Right cardiac atrium (tissue), 5 donors: ENCODE data around the gene ZNF710. TPM values are rescaled to one million over a fixed set of nuclear protein-coding genes. Genes with fewer than 3 reads are reported as not detected.
A peak's percentile ranks its signal among the peaks of the same experiment; 100 is the strongest.
"Not testable (repeated sequence)": the region's sequence is repeated elsewhere in the genome, so short reads cannot be mapped to it uniquely, and the experiment has no call there.

Source experiments
- ATAC-seq, 2 donors: fragments of 200-7000 bp; cut with Tn5 transposase; one replicate each; pipeline versions ENCODE4 v1.8.0 to v1.9.1; 2020; ENCODE audit warnings: moderate library complexity in 2 of 2, mild to moderate bottlenecking in 1 of 2
- DNase-seq, 3 donors: peaks; one replicate each; pipeline ENCODE4 v3.0.0-alpha.2; 2020
- H3K27ac ChIP-seq: one replicate; pipeline ENCODE4 v1.5.1; 2013; ENCODE audit warnings: mild to moderate bottlenecking, low read length, control low read depth, moderate library complexity
- H3K27me3 ChIP-seq: one replicate; pipeline ENCODE4 v1.6.1; 2013; ENCODE audit not compliant: control insufficient read depth, insufficient read depth
- H3K4me1 ChIP-seq: one replicate; pipeline ENCODE4 v1.6.1; 2013; ENCODE audit warnings: low read length; ENCODE audit not compliant: control insufficient read depth, insufficient read depth
- H3K4me3 ChIP-seq: one replicate; pipeline ENCODE4 v1.5.1; 2013; ENCODE audit warnings: low read length, control low read depth
- H3K9me3 ChIP-seq: one replicate; pipeline ENCODE4 v1.6.1; 2013; ENCODE audit warnings: low read length; ENCODE audit not compliant: control insufficient read depth
- WGBS: extraction: QIAGEN DNeasy Blood & Tissue Kit; methylation state at CpG from one replicate; pipeline ENCODE4 v1.1.7; 2013; 5-methylcytosine and 5-hydroxymethylcytosine counted together
- intact Hi-C, 4 donors: fragments of 100-400 bp; cut with DNase I; formaldehyde crosslinking; loops; one replicate each; pipeline versions ENCODE4 v1.11.0 to v1.14.0; 2022 to 2023
- polyA plus RNA-seq: library from polyadenylated mRNA; stranded (reverse); fragments of 200-250 nt; gene quantifications from one replicate; pipeline ENCODE4 v1.2.3, GENCODE V29; 2013
- total RNA-seq, 4 donors: library from RNA; stranded (reverse); fragmentation: NEBNext Ultra II Directional; extraction: Animal tissue kit (Norgen Biotek cat#: 25700); gene quantifications; one replicate each; pipeline ENCODE4 v1.2.1, GENCODE V29; 2021
- donor health status: healthy with polysubstance abuse.
- donor health status: DM: no; HTN: yes; CAD: no.
- donor health status: DM: no; HTN: no; CAD: no.
- donor health status: DM: no; HTN: yes; CAD: no; lungs with severe emphysema.
- donor health status: DM: yes; HTN: yes; CAD: no.

The ZNF710 gene
- total and polyA plus RNA-seq, 5 donors, result 3.4 to 10.2 (median 7.8) TPM

DNA sequence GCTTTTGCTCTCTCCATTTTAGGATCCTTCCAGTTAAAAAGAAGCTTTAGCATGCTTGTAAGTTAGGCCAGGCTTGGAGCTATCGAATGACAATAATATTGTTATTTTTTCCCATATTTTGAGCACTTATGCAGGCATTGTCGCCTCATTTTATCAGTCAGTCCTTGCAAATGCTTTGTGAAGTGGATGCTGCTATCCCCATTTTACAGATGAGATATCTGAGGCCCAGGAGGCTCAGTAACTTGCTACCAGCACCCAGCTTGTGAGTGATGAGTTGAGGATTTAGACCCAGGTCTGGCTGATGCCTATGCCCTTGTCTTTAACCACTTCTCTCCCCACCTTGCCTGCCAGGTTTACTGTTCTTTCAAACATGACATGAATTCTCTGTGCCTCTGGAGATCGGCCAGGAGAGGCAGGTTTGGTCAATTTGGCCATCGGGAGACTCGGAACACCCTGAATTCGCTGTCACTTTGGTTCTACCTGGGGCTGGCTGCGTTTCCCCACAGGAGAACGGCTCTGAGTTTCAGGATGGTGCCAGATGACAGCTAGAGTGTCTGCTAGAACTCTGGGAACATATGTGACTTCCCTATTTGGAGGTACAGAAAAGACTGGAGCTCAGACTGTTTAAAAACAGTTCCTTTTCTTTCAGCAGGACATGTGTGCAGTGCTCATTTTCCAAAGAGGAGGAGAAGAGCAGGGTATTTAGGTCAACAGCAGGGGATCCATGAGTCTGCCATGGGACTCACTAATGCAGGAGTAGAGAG is 25.5 kb upstream of the ZNF710 start:
- intact Hi-C loops, result no loop called here
- H3K27ac ChIP-seq, result no peak overlapping the region
- H3K27me3 ChIP-seq, result no peaks in the 10 kb centered on the region
- H3K4me1 ChIP-seq, result no peaks in the 10 kb centered on the region
- ATAC-seq, result peak in 1 of 2 donors; percentile 28
- no peaks in the 10 kb centered on the region for H3K9me3 ChIP-seq
- WGBS, result 83% methylated on average over 8 of the region's 8 CpGs
- H3K4me3 ChIP-seq, result no peak overlapping the region
- no peak for DNase-seq

DNA sequence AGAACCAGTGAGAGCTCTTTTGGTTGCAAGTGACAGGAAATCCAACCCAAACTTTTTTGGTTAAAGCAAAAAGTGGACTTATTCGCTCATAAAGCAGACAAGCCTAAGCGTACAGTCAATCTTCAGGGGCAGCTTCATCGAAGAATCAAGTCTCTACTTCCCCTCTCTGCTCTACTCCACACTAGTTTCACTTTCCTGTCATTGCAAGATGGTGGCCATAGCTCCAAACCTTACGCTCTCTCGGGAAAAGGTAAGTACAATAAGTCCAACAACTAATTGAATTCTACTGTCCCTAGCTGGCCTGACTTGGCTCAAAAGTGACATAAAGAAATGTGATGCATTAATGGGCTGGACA is 24.9 kb upstream of the ZNF710 start:
- H3K27ac ChIP-seq, result no peak overlapping the region

DNA sequence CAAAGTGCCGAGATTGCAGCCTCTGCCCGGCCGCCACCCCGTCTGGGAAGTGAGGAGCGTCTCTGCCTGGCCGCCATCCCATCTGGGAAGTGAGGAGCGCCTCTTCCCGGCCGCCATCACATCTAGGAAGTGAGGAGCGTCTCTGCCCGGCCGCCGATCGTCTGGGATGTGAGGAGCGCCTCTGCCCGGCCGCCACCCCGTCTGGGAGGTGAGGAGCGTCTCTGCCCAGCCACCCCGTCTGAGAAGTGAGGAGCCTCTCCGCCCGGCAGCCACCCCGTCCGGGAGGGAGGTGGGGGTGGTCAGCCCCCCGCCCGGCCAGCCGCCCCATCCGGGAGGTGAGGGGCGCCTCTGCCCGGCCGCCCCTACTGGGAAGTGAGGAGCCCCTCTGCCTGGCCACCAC is 23.3 kb upstream of the ZNF710 start:
- WGBS, result 96% methylated on average over 28 of the region's 31 CpGs
- H3K4me1 ChIP-seq, H3K27ac ChIP-seq, ATAC-seq, DNase-seq, H3K4me3 ChIP-seq, intact Hi-C loops, H3K27me3 ChIP-seq, H3K9me3 ChIP-seq: not testable (repeated sequence)

More for the DNA sequence above, 24.9 kb upstream of the ZNF710 start:
- no peaks in the 10 kb centered on the region for H3K9me3 ChIP-seq
- no peak for DNase-seq
- ATAC-seq, result no peak
- no peaks in the 10 kb centered on the region for H3K27me3 ChIP-seq
- H3K4me1 ChIP-seq, result no peaks in the 10 kb centered on the region
- WGBS, result 85% methylated on average over 5 of the region's 5 CpGs
- no peak overlapping the region for H3K4me3 ChIP-seq
- intact Hi-C loops, result no loop called here

DNA sequence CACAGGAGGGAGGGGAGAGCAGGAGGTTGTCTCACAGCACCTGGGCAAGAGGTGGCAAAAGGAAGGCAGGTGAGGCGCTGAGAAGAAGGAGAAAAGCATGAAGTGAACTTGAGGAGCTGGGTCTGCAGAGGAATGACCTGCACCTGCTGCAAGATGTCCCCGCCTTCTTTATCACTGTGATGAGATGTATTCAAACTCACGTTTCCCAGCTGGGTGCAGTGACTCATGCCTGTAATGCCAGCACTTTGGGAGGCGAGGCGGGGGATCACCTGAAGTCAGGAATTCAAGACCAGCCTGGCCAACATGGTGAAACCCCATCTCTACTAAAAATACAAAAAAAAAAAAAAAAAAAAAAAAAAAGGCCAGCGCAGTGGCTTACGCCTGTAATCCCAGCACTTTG is 22.2 kb upstream of the ZNF710 start:
- H3K9me3 ChIP-seq, result no peaks in the 10 kb centered on the region
- no peaks in the 10 kb centered on the region for H3K4me1 ChIP-seq
- intact Hi-C loops, result no loop called here
- ATAC-seq, result no peak
- no peak for DNase-seq
- 91% methylated on average over 7 of the region's 7 CpGs for WGBS
- no peak overlapping the region for H3K4me3 ChIP-seq
- no peak overlapping the region for H3K27ac ChIP-seq
- no peaks in the 10 kb centered on the region for H3K27me3 ChIP-seq

DNA sequence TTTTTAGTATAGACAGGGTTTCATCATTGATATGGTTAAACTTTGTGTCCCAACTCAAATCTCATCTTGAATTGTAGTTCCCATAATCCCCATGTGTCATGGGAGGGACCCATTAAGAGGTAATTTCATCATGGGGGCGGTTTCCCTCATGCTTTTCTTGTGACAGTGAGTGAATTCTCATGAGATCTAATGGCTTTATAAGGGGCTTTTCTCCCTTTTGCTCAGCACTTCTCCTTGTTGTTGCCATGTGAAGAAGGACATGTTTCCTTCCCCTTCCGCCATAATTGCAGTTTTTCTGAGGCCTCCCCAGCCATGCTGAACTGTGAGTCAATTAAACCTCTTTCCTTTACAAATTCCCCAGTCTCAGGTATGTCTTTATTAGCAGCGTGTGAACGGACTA is 20.2 kb upstream of the ZNF710 start:
- no peak for DNase-seq
- 86% methylated on average over 4 of the region's 4 CpGs for WGBS
- no peaks in the 10 kb centered on the region for H3K4me1 ChIP-seq
- H3K27ac ChIP-seq, result no peak overlapping the region
- H3K27me3 ChIP-seq, result no peaks in the 10 kb centered on the region
- intact Hi-C loops, result loop anchor here in 1 of 4 donors (5.0 kb wide), 1 partner anchor 49 kb away; no protein-coding TSS in a partner anchor
- H3K9me3 ChIP-seq, result peaks cover 4% of the 10 kb centered on the region
- no peak overlapping the region for H3K4me3 ChIP-seq
- no peak for ATAC-seq

DNA sequence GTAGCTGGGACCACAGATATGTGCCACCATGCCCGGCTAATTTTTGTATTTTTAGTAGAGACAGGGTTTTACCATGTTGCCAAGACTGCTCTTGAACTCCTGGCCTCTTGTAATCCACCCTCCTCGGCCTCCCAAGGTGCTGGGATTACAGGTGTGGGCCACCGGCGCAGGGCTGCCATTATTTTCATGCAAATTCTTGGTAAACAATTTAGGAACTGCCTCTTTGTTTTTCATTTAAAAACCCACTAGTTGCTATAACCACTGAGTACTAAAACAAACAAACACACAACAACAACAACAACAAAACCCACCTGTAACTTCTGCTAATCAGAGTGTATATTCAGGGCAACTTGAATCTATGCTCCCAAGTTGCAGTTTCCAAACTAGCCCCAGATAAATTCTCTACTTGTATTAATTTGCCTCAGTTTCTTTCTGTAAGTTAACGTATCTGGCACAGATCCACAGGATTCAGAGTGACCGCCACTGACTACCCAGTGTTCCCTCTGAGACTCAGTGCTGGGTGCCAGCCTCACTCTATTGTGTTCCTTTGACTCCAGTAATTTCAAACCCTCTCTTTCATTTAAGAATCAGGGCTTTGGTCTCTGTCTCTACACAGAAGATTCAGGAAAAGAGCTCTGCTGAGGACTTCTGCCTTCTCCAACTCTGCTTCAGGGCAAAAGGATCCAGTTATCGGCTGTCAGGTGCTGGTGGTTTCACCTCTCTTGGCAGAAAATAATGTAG is 18.6 kb upstream of the ZNF710 start:
- Histone ChIP-seq H3K9me3 (peaks cover 4% of the 10 kb centered on the region), H3K4me1 (no peaks in the 10 kb centered on the region), H3K27ac (no peak overlapping the region), H3K27me3 (no peaks in the 10 kb centered on the region), H3K4me3 (no peak overlapping the region)
- 52% methylated on average over 7 of the region's 7 CpGs for WGBS
- no peak for ATAC-seq
- intact Hi-C loops, result loop anchor here in 1 of 4 donors (5.0 kb wide), 1 partner anchor 50 kb away; no protein-coding TSS in a partner anchor
- no peak for DNase-seq

DNA sequence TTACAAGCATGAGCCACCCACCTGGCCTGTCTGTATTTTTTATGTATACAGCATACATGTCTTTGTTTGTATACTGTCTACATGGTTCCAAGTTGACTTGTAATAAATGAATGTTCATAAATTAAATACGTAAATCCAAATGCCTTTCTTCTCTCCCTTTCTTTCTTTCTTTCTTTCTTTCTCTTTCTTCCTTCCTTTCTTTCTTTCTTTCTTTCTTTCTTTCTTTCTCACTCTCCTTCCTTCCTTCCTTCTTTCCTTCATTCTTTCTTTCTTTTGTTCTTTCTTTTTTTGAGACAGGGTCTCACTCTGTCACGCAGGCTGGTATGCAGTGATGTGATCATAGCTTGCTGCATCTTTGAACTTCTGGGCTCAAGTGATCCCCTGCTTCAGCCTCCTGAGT is 17.1 kb upstream of the ZNF710 start:
- no peaks in the 10 kb centered on the region for H3K27me3 ChIP-seq
- WGBS, result 93% methylated on average over 2 of the region's 2 CpGs
- intact Hi-C loops, result loop anchor here in 1 of 4 donors (5.0 kb wide), 1 partner anchor 52 kb away; no protein-coding TSS in a partner anchor
- ATAC-seq, result no peak
- no peaks in the 10 kb centered on the region for H3K4me1 ChIP-seq
- no peak overlapping the region for H3K4me3 ChIP-seq
- peaks cover 4% of the 10 kb centered on the region for H3K9me3 ChIP-seq
- DNase-seq, result no peak
- H3K27ac ChIP-seq, result no peak overlapping the region

DNA sequence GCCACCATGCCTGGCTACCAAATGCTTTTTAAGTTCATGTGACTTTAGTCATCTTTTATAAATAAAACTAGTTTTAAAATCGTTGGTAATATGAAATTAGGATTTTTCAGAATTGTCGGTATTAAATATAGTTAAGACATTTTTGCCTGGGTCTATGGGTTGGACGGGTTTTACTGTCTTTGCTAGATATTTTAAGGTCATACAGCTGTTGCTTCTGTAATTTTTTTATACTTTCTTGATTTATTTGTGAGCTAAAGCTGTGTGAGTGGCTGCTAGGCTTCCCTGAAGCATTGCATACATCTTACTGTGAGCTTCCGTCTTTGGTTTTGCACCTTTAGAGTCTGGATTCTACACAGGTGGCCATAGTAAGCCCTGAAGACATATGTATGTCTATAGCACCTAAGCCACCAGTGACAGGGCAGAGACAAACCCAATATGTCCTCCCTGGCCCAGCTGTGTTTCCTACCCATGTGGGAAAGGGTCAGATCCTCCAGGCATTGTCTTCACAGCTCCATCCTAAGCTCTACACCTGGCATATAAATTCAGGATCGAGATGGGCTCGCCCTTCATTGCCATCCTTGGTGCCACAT is 16.6 kb upstream of the ZNF710 start:
- Histone ChIP-seq H3K4me1 (no peaks in the 10 kb centered on the region), H3K27me3 (no peaks in the 10 kb centered on the region), H3K27ac (no peak overlapping the region), H3K9me3 (peaks cover 4% of the 10 kb centered on the region), H3K4me3 (no peak overlapping the region)
- 88% methylated on average over 6 of the region's 6 CpGs for WGBS
- intact Hi-C loops, result loop anchor here in 1 of 4 donors (5.0 kb wide), 1 partner anchor 52 kb away; no protein-coding TSS in a partner anchor
- DNase-seq (no peak), ATAC-seq (no peak)

DNA sequence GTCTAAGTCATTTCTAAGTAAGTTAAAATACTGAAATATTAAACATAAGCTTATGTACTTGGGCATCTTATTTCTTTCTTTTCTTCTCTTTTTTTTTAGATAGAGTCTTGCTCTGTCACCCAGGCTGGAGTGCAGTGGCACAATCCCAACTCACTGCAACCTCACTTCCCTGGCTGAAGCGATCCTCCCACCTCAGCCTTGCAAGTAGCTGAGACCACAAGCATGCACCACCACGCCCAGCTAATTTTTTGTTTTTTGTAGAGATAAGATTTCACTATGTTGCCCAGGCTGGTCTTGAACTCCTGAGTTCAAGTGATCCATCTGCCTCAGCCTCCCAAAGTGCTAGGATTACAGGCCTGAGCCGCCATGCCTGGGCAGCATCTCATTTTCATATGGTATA is 16.0 kb upstream of the ZNF710 start:
- DNase-seq (no peak), ATAC-seq (no peak)
- Histone ChIP-seq H3K4me1 (no peaks in the 10 kb centered on the region), H3K27ac (no peak overlapping the region), H3K27me3 (no peaks in the 10 kb centered on the region), H3K9me3 (peaks cover 4% of the 10 kb centered on the region), H3K4me3 (no peak overlapping the region)
- intact Hi-C loops, result no loop called here
- 96% methylated on average over 3 of the region's 3 CpGs for WGBS

DNA sequence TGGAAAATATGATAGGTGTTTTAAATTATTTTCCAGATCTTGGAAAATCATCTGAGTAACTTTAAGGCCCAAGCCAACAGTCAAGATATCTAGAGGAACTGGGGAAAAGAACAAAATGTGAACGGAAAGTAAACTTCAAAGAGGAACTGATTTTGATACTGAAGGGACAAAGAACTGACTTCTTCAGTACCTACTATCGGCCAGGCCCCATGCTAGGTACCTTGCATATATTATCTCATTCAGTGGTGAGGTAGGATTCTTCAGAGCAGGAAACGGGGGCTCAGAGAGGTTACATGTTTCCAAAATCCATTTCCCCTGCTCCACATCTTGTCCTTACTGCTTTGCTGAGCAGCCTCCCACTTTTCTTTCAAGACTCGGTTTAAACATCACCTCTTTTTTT is 9.8 kb upstream of the ZNF710 start:
- no peaks in the 10 kb centered on the region for H3K27me3 ChIP-seq
- H3K9me3 ChIP-seq, result no peaks in the 10 kb centered on the region
- no peak overlapping the region for H3K4me3 ChIP-seq
- no peak for ATAC-seq
- 66% methylated on average over 4 of the region's 4 CpGs for WGBS
- DNase-seq, result no peak
- H3K27ac ChIP-seq, result no peak overlapping the region
- no peaks in the 10 kb centered on the region for H3K4me1 ChIP-seq
- intact Hi-C loops, result no loop called here

DNA sequence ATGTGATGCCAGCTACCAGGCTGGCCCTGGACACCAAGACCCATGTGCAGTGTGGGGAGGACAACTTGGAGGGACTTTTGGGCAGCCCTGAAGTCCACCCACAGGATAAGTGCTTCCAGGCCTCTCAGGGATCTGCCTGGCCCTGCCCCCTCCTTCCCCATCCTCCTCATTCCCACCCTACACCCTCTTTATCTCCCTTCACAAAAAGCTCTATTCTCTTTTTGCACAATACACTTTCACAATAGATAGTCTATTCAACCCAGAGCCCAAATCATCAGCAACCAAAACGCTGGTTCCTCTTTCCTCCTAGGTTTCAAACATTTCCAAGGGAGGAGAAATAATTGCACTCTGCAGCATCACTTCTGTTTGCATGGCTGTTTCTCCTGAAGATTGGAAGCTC is 7.8 kb upstream of the ZNF710 start:
- DNase-seq (no peak), ATAC-seq (peak in 1 of 2 donors; percentile 24)
- H3K4me3 ChIP-seq, result no peak overlapping the region
- WGBS, result 64% methylated on average over 1 of the region's 1 CpG
- no peak overlapping the region for H3K27ac ChIP-seq
- no peaks in the 10 kb centered on the region for H3K9me3 ChIP-seq
- no peaks in the 10 kb centered on the region for H3K27me3 ChIP-seq
- no peaks in the 10 kb centered on the region for H3K4me1 ChIP-seq
- intact Hi-C loops, result no loop called here
